Kidney (tissue), 14 donors: ENCODE results near the gene MPRIP. TPM values are rescaled to one million over a fixed set of nuclear protein-coding genes. Genes with fewer than 3 reads are reported as not detected.

ENCODE experiments used
- DNase-seq, 5 donors: peaks; one replicate each; pipeline ENCODE4 v3.0.0-alpha.2; 2013 to 2020
- FAIRE-seq: peaks from 2 replicates; lab custom pipeline; 2012; peaks lifted over from hg19 to GRCh38; lab: Jason Lieb, UNC
- H3K27ac ChIP-seq, 2 donors: one replicate each; pipeline ENCODE4 v1.7.0; 2013; ENCODE audit warnings: low read depth in 2 of 2, low read length in 2 of 2, inconsistent platforms in 1 of 2
- H3K27me3 ChIP-seq: one replicate; pipeline ENCODE4 v1.7.1; 2013; ENCODE audit warnings: low read length, inconsistent platforms; ENCODE audit not compliant: control insufficient read depth, insufficient read depth
- H3K36me3 ChIP-seq, 3 donors: one replicate each; pipeline versions ENCODE4 v1.7.0 to v1.7.1; 2013; ENCODE audit warnings: low read length in 3 of 3, control low read depth in 1 of 3, inconsistent platforms in 1 of 3; ENCODE audit not compliant: insufficient read depth in 3 of 3, control insufficient read depth in 2 of 3
- H3K4me1 ChIP-seq, 3 donors: one replicate each; pipeline versions ENCODE4 v1.7.0 to v1.7.1; 2013; ENCODE audit warnings: low read length in 3 of 3, inconsistent platforms in 1 of 3, low read depth in 1 of 3; ENCODE audit not compliant: control insufficient read depth in 2 of 3, insufficient read depth in 2 of 3
- H3K4me3 ChIP-seq, 3 donors: one replicate each; pipeline versions ENCODE4 v1.7.0 to v1.8.1; 2013; ENCODE audit warnings: low read length in 3 of 3, control low read depth in 1 of 3, inconsistent platforms in 1 of 3
- H3K9ac ChIP-seq, 3 donors: one replicate each; pipeline versions ENCODE4 v1.7.0 to v1.7.1; 2013; ENCODE audit warnings: low read length in 3 of 3, control low read depth in 1 of 3, inconsistent platforms in 1 of 3
- H3K9me3 ChIP-seq, 3 donors: one replicate each; pipeline versions ENCODE4 v1.7.0 to v1.7.1; 2013; ENCODE audit warnings: low read length in 3 of 3, control low read depth in 1 of 3, inconsistent platforms in 1 of 3; ENCODE audit not compliant: control insufficient read depth in 2 of 3, insufficient read depth in 1 of 3
- CTCF ChIP-seq: IDR thresholded peaks from 3 replicates; pipeline ENCODE4 v1.5.1; 2012; ENCODE audit warnings: mild to moderate bottlenecking, moderate library complexity, borderline replicate concordance; ENCODE audit not compliant: insufficient read depth; ENCODE audit errors: extremely low read depth
- intact Hi-C: fragments of 100-400 bp; cut with DNase I; formaldehyde crosslinking; loops from one replicate; pipeline ENCODE4 v1.11.1; 2022
- polyA plus RNA-seq: library from polyadenylated mRNA; stranded (reverse); fragments of 350-450 nt; fragmentation: Illumina TruSeq; extraction: RNeasy Lipid Tissue Mini Kit (QIAGEN cat#74804); gene quantifications from one replicate; pipeline ENCODE4 v1.2.3, GENCODE V29; 2014; ENCODE audit warnings: low read depth, low replicate concordance; ENCODE audit not compliant: insufficient read depth
- total RNA-seq: library from RNA; stranded (reverse); fragmentation: NEBNext Ultra II Directional; extraction: Animal tissue kit (Norgen Biotek cat#: 25700); gene quantifications from one replicate; pipeline ENCODE4 v1.2.1, GENCODE V29; 2021
- donor health status: control.
- donor health status: control.
- donor health status: control.
- donor health status: control.
- donor health status: control.
- donor health status: DM: yes; HTN: yes; CAD: no.
- donor health status: Normal renal cell carcinoma (clear cell type).

MPRIP gene
- total and polyA plus RNA-seq, 2 donors from 2014 or later, result 120 to 250 TPM

- Histone ChIP-seq H3K36me3 (no peaks in the 10 kb centered on the region), H3K4me1 (peaks cover 0 to 20% (median 14%) of the 10 kb centered on the region in 3 donors), H3K9me3 (no peaks in the 10 kb centered on the region), H3K4me3 (no peak overlapping the region), H3K27ac (no peak overlapping the region), H3K27me3 (no peaks in the 10 kb centered on the region), H3K9ac (no peak overlapping the region)
- no peak for DNase-seq
- no peak for FAIRE-seq
- intact Hi-C loops, result no loop called here
- no peak for TF ChIP-seq CTCF
Measured at GRCh38 chr17:17030515-17031211, 11.6 kb upstream of the MPRIP start.

GRCh38 chr17:17032131-17032692, 10.0 kb upstream of the MPRIP start:
- peak in 3 of 5 donors; percentile 43 to 89 (median 78) for DNase-seq
- Histone ChIP-seq H3K9me3 (no peaks in the 10 kb centered on the region), H3K4me3 (no peak overlapping the region), H3K9ac (no peak overlapping the region), H3K36me3 (no peaks in the 10 kb centered on the region), H3K27ac (no peak overlapping the region), H3K4me1 (peaks cover 0 to 20% (median 14%) of the 10 kb centered on the region in 3 donors), H3K27me3 (no peaks in the 10 kb centered on the region)
- intact Hi-C loops, result no loop called here
- no peak for FAIRE-seq
- no peak for TF ChIP-seq CTCF

GRCh38 chr17:17033466-17033865, 8.8 kb upstream of the MPRIP start:
- no peak for FAIRE-seq
- H3K27ac ChIP-seq, result no peak overlapping the region

More at GRCh38 chr17:17033466-17033865, 8.8 kb upstream of the MPRIP start:
- no peaks in the 10 kb centered on the region for H3K36me3 ChIP-seq
- H3K9ac ChIP-seq, result no peak overlapping the region
- H3K9me3 ChIP-seq, result no peaks in the 10 kb centered on the region
- intact Hi-C loops, result no loop called here
- no peaks in the 10 kb centered on the region for H3K27me3 ChIP-seq
- no peak overlapping the region for H3K4me3 ChIP-seq
- no peak for DNase-seq
- H3K4me1 ChIP-seq, result peaks cover 0 to 15% (median 12%) of the 10 kb centered on the region in 3 donors
- TF ChIP-seq CTCF, result no peak
